HS-27A (cell line): ENCODE measurements around the gene MED23.

Experiments
- DNase-seq: peaks from one replicate; pipeline ENCODE4 v3.0.0-alpha.2; 2012; ENCODE audit warnings: low read depth, missing footprints

Gene MED23

GRCh38 chr6:131627724-131628682 lies at the start of gene MED23:
Gene MED23, minus strand, starts transcription at chr6:131628242. Its CDS starts 193 bp downstream, at chr6:131628049.
- DNase-seq = peak; percentile 87

DNA sequence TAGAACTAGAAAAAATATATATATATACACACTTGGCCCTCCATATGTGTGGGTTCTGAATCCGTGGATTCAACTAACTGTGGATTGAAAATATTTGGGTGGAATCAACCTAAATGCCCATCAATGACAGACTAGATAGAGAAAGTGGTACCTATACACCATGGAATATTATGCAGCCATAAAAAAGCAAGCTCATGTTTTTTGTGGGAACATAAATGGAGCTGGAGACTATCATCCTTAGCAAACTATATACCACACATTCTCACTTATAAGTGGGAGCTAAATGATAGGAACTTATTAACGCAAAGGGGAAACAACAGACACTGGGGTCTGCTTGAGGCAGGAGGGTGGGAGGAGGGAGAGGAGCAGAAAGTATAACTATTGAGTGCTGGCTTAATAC lies 45.1 kb upstream of the MED23 start:
- DNase-seq = no peak

DNA sequence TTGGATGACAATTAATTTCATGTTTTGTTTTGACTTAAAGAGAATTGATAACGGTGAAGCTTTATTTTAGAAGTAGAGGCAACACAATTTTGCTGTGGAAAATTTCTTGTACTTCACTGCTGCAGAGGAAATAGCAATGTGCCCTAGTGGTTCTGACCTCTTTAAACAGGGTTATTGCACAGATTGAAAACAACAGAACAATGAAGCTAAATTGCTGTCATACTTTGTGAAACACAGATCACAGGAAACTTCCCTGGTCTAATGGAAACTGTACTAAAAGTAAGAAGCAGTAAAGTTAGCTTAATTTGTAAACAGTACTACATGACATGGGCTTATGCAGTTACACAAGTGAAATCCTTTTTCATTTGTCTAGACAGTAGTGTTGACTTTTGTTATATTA lies 41.8 kb upstream of the MED23 start:
- no peak for DNase-seq

DNA sequence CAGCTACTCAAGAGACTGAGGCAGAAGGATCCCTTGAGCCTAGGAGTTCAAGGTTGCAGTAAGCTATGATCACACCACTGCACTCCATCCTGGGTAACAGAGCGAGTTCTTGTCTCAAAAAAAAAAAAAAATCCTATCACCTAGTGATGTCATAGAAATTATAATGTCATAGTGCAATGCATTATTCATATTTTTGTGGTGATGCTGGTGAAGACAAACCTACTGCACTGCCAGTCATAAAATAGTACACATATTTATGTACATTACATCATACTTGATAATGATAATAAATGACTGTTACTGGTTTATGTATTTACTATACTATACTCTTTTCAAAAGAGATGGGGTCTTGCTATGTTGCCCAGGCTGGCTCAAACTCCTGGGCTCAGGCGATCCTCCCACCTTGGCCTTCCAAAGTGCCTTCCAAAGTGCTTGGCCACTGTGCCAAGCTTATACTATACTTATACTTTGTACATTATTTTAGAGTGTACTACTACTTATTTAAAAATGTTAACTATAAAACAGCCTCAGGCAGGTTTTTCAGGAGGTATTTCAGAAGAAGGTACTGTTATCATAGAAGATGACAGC lies 35.6 kb upstream of the MED23 start:
- no peak for DNase-seq

- peak; percentile 26 for DNase-seq
Observed at GRCh38 chr6:131660195-131660594, 32.2 kb upstream of the MED23 start.

- DNase-seq = no peak
Observed at GRCh38 chr6:131658287-131658686, 30.2 kb upstream of the MED23 start.

- peak; percentile 81 for DNase-seq
Observed at GRCh38 chr6:131657630-131658111, 29.6 kb upstream of the MED23 start.

- DNase-seq = peak; percentile 17
Observed at GRCh38 chr6:131657222-131657621, 29.2 kb upstream of the MED23 start.

DNA sequence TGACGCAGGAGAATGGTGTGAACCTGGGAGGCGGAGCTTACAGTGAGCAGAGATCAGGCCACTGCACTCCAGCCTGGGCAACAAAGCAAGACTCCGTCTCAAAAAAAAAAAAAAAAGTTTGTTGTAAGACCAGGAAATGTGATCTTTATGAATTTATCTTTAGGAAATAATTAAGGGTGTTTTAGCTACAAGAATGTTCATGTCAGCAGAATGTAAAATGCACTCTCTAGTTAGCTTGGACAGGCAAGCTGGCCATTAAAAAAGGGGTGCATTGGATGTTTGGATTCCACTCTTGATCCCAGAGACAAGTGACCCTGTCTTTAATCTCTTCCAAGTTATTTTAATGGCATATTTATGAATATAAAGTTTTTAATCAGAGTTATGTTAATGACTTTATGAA lies 28.6 kb upstream of the MED23 start:
- DNase-seq = no peak

DNA sequence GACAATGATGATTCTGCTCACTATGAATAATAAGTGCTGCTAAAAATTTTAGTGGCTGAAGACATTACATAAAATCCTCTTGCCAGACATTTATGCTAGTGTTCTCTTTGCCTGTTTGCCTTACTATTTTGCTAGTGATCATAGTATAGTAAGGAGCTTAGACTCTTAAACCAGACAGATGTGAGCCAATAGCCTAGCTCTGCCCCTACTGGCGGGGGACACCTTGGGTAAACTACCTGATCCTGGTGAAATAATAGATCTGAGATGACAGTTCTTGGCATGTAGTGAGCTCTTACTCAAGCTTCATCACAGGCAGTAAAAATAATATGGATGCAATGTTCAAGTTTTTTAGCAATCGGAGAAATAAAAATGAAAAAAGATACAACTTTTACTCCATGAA lies 27.9 kb upstream of the MED23 start:
- no peak for DNase-seq

GRCh38 chr6:131655387-131655786 lies 27.3 kb upstream of the MED23 start:
- DNase-seq = no peak

DNA sequence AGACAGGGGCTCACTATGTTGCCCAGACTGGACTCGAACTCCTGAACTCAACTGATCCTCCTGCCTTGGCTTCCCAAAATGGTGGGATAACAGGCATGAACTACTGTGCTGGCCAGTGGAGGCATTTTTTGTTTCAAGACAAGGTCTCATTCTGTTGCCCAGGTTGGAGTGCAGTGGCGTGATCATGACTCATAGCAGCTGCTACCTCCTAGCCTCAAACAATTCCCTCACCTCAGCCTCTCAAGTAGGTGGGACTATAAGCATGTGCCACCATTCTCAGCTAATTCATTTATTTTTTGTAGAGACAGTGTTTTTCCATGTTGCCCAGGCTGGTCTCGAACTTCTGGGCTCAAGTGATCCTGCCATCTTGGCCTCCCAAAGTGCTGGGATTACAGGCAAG lies 26.3 kb upstream of the MED23 start:
- DNase-seq = no peak

- DNase-seq = no peak
Observed at GRCh38 chr6:131652472-131652871, 24.4 kb upstream of the MED23 start.

- no peak for DNase-seq
Observed at GRCh38 chr6:131651782-131652181, 23.7 kb upstream of the MED23 start.

GRCh38 chr6:131646249-131646670 lies 18.2 kb upstream of the MED23 start:
- no peak for DNase-seq

DNA sequence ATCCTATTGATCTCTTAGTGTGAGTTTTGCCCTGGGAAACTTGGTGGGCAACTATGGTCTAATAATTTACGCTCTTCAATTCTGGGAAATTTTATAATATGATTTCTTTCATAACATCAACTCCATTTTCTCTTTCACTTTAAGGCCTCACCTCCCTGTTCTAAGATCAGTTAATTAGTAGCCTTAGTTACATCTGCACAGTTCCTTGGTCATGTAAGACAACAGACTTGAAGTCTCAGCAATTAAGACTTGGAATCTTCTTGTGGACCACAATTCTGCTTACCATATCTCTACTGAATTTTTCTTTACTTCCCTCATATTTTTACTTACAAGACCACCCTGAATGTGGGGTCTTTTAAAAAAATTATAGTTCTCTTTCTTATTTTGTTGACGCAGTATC lies 17.8 kb upstream of the MED23 start:
- DNase-seq = no peak

DNA sequence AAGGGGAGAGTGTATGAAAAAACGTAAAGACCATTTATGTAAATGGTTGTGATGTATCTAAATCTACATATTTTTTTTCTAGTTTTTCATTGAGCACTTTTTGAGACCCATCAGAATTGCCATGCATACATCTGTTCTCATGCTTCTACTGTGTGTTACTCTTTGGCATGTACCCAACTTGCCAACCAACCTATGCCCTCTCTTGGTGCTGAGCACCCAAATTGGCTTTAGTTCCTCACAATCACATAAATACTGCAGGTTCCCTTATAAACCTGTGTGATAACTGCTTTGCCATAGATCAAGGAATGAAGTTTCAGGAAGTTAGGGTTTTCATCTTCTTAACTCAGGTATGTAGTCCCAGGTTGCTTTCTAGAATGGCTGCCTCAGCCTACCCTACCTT lies 16.9 kb upstream of the MED23 start:
- DNase-seq = no peak

- DNase-seq = no peak
Observed at GRCh38 chr6:131643855-131644460, 15.9 kb upstream of the MED23 start.

DNA sequence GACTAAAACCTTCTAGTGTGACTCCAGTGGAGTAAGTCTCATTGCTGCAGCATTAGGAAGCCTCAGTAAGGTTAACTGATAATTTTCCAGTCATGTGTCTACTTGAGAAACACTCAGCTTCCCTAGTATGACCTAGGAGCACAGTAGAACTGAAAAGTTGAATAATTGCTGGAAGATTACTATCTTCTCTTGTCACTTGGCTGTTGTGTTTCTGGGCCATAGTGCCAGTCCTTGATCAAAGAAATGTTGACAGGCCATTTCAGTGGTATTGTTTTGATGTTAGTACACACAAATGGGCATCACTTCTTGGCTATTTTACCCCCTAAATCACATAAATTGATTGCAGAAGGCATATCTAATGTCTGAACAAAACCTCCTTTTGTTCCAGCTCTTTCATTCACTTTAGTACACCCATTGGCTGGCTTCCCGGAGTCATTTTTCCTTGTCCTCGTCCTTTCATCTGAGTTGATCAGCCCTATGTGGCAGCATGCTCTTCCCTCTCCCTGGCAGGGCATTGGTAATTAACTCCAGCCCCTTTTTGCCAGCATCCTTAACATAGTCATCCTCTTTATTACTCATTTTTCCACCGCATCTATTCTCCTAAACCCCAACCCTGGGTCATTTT lies 15.1 kb upstream of the MED23 start:
- no peak for DNase-seq

DNA sequence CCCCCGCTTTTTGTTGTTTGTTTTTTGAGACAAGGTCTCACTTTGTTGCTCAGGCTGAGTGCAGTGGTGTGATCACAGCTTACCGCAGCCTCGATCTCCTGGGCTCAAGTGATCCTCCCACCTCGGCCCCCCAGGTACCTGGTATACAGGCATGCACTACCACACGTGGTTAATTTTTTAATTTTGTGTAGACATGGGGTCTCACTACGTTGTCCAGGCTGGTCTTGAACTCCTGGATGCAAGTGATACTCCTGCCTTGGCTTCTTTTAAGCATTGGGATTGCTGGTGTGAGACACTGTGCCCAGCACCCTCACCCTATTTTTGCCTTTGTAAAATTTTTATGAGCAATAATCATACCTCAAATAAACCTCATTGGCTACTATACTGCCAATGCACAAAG lies 14.5 kb upstream of the MED23 start:
- no peak for DNase-seq

DNA sequence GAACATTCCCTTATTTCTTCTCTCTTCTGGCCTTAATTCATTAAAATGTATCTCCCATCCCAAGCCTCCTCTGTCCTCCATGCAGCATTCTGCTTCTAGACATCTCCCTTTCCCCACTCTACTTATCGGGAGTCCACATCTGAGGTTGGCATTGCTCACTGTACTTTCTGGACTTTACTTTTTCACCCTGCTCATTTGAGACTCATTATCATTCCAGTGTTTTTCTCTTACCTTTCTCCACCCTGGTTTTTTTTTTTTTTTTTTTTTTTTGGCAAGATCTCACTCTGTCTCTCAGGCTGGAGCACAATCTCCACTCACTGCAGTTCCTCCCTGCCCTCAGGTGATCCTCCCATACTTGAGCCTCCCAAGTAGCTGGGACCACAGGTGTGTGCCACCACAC lies 13.5 kb upstream of the MED23 start:
- DNase-seq = no peak

- no peak for DNase-seq
Observed at GRCh38 chr6:131640576-131640975, 12.5 kb upstream of the MED23 start.
